NCI-H1105 (cell line): ENCODE data around the gene ADAMTSL1.
"Not testable (repeated sequence)": the region's sequence is repeated elsewhere in the genome, so short reads cannot be mapped to it uniquely, and the experiment has no call there.

Source experiments
- DNase-seq: peaks from one replicate; lab custom pipeline; 2025; lab: John Stamatoyannopoulos, UW

ADAMTSL1 gene

DNA sequence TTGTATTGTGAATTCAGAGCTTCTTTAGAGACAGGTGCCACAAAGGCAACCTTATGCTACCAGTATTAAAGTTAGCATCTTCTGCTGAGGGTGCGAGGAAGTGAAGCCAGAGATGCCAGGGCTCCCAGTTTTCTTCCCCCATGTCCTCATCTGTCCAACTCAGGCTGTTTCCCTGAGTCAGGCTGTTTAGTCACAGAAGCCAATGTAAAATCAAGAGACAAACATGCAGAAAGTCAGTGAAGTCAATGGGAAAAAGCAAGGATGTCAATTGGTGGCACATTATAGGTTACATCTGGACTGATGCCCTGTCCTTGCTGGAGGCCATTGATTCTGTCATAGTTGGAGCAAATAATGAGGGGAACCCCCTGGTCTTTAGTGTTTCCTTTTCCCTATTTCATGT is 390.6 kb downstream of the ADAMTSL1 start:
- DNase-seq = no peak

DNA sequence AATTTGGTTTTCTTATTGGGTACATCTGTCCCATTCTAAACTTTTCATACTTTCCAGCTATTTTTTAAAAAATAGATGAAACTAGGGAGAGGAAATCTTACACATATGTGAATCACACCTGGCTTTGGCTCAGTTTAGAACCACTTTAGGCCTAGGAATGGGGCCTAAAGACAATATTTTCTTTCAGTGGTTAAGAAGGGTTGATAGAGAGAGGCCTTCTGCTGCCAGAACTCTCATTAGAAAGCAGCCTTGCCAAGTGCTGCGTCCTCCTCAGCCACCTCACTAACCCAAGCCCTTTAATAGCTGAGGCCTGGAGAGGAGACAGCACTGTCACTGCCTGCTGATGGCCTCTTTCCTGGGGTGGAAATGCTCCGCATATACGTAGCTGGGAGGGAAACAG is 391.6 kb downstream of the ADAMTSL1 start:
- no peak for DNase-seq

DNA sequence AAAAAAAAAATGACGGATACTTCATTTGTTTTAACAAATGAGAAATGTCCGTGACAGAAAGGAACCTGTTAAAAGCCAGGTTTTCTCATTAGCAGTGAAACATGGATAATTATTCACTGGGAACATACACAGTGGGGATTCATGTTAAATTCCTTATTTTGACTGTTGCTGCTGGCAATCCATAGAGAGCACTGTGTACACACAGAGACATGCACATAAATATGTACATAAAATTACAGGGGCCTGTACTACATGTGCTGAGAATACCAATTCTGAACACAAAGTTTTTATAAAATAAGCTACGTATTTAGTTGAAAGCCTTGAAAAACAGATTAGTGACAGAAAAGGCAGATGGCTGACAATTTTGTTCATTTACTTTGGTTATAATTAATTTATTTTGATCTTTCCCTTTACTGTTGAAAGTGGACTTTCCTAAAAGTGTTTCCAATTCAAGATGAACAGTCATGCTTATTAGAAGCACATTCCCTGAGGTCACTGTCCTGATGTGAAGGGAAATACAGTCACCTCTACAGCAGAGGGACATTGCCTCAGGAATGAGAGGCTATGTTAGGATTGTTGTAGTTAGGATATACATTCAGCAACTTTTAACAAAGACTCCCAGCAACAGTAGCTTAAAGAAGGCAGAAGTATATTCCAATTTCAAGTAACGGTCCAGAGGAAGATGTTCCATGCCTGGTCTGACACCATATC is 392.3 kb downstream of the ADAMTSL1 start:
- no peak for DNase-seq

DNA sequence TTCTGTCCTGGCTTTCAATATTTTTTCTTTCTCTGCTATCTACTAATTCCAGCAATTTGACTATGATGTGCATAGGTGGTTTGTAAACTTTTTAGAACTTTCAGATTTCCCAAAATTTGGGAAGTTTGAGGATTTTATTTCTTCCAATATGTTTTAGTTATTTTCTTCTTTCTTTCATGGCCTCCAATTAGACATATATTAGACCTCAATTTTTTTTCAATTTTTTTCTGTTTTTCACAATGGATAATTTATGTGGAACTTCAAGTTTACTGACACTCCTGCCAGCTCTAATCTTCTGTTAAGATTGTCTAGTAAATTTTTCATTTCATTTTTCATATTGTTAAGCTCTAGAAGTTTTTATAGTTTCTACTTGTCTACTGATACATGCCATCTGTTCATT is 395.8 kb downstream of the ADAMTSL1 start:
- no peak for DNase-seq

GRCh38 chr9:18874069-18874468 is 400.1 kb downstream of the ADAMTSL1 start:
- no peak for DNase-seq

DNA sequence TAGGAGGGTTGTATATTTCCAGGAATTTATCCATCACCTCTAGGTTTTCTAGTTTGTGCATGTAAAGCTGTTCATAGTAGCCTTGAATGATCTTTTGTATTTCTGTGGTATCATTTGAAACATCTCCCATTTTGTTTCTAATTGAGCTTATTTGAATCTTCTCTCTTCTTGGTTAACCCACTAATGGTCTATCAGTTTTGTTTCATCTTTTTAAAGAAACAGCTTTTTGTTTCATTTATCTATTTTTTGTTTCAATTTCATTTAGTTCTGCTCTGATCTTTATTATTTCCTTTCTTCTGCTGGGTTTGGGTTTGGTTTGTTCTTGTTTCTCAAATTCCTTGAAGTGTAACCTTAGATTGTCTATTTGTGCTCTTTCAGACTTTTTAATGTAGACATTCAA is 401.0 kb downstream of the ADAMTSL1 start:
- DNase-seq = not testable (repeated sequence)

DNA sequence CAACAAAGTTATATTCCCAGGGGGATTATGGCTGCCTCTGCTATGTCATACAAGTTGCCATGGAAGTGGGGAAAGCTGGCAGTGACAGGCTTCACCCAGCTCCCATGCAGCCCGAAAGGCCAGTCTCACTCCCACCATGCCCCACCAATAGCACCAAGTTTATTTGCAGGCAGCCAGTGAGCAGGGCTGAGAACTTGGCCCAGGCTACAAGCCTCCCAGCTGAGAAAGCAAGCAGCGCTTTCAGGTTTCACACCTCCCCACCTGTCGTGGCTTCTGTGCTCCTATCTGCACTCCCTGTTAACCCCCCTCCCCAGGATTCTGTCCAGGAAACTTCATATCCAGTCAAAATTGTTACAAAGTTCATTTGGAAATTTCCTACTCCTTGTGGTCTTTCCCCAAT is 404.0 kb downstream of the ADAMTSL1 start:
- DNase-seq = no peak

DNA sequence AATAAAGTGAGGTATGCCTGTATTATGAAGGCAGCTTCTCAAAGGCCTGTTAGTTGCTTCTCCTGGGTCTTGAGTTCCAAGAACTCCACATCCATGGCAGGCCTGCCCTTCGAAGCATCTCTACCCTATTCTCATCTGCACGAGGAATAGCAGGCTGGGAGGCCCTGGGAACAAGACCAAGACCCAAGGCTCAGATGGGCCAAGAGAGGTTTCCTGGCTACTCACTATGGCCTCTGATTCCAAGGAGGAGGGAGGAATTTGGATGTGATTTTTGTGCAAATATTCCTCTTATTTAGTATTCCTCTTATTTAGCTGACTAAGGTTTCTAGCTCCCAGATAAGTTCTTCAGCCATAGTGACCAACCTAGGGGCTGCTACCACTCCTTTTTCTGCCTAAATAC is 407.8 kb downstream of the ADAMTSL1 start:
- DNase-seq = no peak

GRCh38 chr9:18887546-18887945 is 413.6 kb downstream of the ADAMTSL1 start:
- no peak for DNase-seq

GRCh38 chr9:18888290-18888689 is 414.3 kb downstream of the ADAMTSL1 start:
- DNase-seq = no peak

- no peak for DNase-seq
Measured at GRCh38 chr9:18889550-18889949, 415.6 kb downstream of the ADAMTSL1 start.

GRCh38 chr9:18890372-18890771 is 416.4 kb downstream of the ADAMTSL1 start:
- no peak for DNase-seq

DNA sequence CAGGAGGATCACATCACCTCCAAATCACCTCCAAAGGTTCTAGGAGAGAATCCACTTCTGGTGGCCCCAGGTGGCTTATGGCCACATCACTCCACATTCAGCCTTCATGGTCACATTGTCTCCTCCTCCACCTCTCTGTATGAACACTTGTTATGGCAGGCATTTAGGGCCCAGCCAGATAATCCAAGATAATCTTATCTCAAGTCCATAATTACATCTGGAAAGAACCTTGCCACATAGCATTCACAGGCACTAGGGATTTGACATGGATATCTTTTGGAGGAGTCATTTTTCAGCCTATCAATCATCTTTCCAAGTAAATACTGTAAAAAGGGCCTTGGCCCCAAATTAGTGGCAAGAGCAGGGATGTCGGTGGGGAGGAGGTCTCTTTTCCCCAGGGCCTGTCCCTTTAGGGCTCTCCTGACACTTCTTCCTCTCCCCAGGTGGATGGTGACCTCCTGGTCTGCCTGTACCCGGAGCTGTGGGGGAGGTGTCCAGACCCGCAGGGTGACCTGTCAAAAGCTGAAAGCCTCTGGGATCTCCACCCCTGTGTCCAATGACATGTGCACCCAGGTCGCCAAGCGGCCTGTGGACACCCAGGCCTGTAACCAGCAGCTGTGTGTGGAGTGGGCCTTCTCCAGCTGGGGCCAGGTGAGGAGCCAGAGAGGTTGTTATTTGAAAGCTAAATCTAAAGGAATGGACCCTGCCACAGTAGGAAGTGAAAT is 418.2 kb downstream of the ADAMTSL1 start:
- DNase-seq = no peak

- no peak for DNase-seq
Measured at GRCh38 chr9:18893046-18893445, 419.1 kb downstream of the ADAMTSL1 start.

DNA sequence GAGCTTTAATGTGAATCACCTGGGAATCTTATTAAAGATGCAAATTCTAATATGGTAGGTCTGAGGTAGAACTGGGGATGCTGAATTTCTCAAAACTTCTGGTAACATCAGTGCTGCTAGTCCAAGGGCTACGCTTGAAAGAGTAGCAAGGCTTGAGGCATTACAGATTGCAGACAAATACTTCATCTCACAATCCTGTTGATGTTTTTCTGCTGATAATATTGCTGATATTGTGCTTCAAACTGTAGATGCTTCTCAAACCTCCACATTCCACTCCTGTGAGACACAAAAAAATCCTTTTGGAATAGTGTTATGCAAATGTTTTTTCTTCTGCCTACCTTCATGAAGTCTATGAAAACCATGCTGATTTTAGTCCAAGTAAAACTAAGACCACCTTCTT is 419.5 kb downstream of the ADAMTSL1 start:
- DNase-seq = no peak

GRCh38 chr9:18896004-18896403 is 422.1 kb downstream of the ADAMTSL1 start:
- no peak for DNase-seq

DNA sequence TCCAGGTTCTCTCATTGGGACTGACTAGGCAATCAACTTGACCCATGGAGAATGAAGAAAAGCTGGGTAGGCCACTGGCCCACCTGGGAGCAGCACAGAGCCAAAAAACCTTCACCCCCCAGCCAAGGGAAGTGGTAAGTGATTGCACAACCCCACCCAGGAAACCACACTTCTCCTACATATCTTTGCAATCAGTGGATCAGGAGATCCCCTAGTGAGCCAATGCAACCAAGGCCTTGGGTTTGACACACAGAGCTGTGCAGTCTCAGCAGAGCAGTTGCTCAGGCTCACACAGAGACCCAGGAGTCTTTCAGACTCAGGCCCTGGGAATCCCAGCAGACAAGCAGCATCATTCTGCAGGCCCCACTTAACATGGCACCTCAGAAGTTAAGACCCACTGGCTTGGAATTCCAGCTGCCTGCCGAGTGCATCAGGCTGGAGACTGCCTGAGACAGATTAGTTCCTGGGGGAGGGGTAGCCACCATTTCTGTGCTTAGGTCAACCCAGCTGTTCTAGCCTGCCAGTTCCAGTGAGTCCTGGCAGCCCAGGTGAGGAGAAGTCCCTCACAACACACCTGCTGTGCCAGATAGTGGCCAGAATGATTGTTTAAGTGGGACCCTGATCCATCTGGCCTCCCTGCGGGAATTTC is 422.7 kb downstream of the ADAMTSL1 start:
- DNase-seq = no peak

- DNase-seq = no peak
Measured at GRCh38 chr9:18903450-18903849, 429.5 kb downstream of the ADAMTSL1 start.

DNA sequence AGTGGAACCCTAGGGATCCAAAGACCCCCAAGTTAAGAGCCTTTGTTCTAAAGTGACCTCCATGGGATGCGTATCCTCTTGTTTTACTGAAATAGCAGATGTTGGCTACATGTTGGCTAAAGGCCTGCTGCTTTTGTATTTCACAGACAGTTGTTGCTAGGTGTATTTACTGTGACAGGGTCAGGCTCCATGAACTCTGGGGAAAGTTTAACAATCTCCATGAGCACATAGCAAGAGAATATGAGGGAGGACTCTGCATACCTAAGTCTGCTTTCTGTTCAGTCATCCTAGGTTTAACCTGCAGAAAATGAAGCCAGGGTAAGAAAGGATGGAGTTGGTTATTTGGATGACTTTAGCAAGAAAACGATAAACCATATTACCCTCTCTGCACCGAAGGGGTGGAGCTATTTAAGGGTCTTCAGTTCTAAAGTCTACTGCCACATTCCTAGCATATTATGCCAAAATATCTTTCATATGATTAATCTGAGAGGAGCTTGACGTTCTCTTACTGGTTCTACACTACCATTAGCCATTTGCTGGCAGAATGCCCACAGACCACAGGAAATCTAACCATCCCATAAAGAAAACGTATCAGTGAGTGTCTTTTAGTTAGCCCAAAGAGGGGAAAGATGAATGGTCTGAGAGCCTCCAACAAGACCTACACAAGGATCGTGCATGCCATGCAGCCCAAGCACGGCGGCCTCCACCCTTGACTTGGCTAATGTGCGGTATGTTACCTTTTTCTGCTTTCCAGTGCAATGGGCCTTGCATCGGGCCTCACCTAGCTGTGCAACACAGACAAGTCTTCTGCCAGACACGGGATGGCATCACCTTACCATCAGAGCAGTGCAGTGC is 431.3 kb downstream of the ADAMTSL1 start:
- no peak for DNase-seq

- DNase-seq = no peak
Measured at GRCh38 chr9:18905883-18906629, 432.1 kb downstream of the ADAMTSL1 start.

DNA sequence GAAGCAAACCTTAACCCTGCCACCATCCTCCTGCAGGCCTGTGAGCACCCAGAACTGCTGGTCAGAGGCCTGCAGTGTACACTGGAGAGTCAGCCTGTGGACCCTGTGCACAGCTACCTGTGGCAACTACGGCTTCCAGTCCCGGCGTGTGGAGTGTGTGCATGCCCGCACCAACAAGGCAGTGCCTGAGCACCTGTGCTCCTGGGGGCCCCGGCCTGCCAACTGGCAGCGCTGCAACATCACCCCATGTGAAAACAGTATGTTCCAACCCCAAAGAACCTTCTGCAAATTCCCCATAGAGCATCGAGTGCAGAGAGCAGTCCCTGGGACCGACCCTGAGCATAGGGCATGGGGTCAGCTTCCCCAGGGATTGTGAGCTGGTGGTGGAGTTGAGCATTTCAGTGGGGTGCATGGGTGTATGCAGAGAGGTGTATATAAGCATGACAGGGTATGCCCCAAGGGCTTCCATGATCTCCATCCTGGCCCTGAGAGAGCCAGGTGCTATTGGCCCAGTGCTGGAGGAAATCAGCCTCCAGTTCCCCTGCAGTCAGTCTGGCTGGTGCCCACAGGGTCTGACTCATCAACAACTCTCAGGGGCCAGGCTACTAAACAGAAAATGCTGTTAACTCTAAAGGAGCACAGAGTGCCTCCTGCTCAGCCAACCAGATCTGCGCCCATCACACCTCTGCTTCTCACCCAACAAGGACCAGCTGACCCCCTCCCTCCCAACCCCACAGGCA is 432.9 kb downstream of the ADAMTSL1 start:
- no peak for DNase-seq
